Measurements from ENCODE around the gene GMDS. TPM values are rescaled to one million over a fixed set of nuclear protein-coding genes. Genes with fewer than 3 reads are reported as not detected.

Gene GMDS
- total and polyA plus RNA-seq, 7 donors, result 2.8 to 6.6 (median 4.7) TPM

GRCh38 chr6:2108700-2109306 is 136.6 kb downstream of the GMDS start:
- Histone ChIP-seq H3K4me3 (no peak overlapping the region), H3K36me3 (ENCODE audit: insufficient read depth in 1 of 2, low read depth in 1 of 2) (no peaks in the 10 kb centered on the region), H3K27ac (no peak overlapping the region), H3K4me1 (peaks cover 4% of the 10 kb centered on the region), H3K27me3 (ENCODE audit: insufficient read depth in 3 of 3, low read length in 2 of 3) (no peaks in the 10 kb centered on the region), H3K9me3 (no peaks in the 10 kb centered on the region)
- 88 to 92% (median 91%) methylated on average over 9 of the region's 9 CpGs for WGBS, 3 donors
- no peak for DNase-seq
- intact Hi-C loops (cut with DNase I), result loop anchor here (10.0 kb wide), 2 partner anchors 504 to 526 kb away; partner anchors contain the start of gene FOXC1 (in 1 of the 2)
- TF ChIP-seq, protein P1, sequence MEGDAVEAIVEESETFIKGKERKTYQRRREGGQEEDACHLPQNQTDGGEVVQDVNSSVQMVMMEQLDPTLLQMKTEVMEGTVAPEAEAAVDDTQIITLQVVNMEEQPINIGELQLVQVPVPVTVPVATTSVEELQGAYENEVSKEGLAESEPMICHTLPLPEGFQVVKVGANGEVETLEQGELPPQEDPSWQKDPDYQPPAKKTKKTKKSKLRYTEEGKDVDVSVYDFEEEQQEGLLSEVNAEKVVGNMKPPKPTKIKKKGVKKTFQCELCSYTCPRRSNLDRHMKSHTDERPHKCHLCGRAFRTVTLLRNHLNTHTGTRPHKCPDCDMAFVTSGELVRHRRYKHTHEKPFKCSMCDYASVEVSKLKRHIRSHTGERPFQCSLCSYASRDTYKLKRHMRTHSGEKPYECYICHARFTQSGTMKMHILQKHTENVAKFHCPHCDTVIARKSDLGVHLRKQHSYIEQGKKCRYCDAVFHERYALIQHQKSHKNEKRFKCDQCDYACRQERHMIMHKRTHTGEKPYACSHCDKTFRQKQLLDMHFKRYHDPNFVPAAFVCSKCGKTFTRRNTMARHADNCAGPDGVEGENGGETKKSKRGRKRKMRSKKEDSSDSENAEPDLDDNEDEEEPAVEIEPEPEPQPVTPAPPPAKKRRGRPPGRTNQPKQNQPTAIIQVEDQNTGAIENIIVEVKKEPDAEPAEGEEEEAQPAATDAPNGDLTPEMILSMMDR (IDR thresholded peaks at IDR 0.05), result no peak
- ATAC-seq, result no peak

DNA sequence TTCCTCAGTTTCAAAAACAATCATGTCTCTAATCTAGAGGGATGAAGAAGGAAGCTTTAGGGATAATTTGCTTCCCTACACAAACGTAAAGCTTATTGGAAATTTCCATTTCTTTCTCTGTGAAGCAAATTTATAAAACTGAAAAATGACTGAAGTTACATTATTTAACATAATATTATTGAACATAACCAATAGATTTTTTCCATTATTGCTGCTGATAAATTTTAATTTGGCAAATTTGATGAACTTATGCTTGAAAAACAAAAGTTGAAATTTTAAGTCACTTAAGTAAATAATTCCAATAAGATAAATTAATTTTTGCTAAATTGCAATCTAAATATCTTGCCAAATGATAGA is 140.9 kb downstream of the GMDS start:
- TF ChIP-seq, protein P1 (IDR thresholded peaks at IDR 0.05), result no peak
- Histone ChIP-seq H3K9me3 (no peaks in the 10 kb centered on the region), H3K27me3 (ENCODE audit: insufficient read depth in 3 of 3, low read length in 2 of 3) (no peaks in the 10 kb centered on the region), H3K27ac (no peak overlapping the region), H3K36me3 (ENCODE audit: insufficient read depth in 1 of 2, low read depth in 1 of 2) (no peaks in the 10 kb centered on the region), H3K4me3 (no peak overlapping the region), H3K4me1 (peaks cover 7% of the 10 kb centered on the region)
- ATAC-seq, result no peak
- intact Hi-C loops (cut with DNase I), result loop anchor here (2.0 to 10.0 kb wide), 3 partner anchors 500 to 530 kb away; partner anchors contain the start of gene FOXC1 (in 1 of the 2)
- 33 to 43% (median 39%) methylated on average over 1 of the region's 1 CpG for WGBS, 3 donors
- DNase-seq, result no peak

DNA sequence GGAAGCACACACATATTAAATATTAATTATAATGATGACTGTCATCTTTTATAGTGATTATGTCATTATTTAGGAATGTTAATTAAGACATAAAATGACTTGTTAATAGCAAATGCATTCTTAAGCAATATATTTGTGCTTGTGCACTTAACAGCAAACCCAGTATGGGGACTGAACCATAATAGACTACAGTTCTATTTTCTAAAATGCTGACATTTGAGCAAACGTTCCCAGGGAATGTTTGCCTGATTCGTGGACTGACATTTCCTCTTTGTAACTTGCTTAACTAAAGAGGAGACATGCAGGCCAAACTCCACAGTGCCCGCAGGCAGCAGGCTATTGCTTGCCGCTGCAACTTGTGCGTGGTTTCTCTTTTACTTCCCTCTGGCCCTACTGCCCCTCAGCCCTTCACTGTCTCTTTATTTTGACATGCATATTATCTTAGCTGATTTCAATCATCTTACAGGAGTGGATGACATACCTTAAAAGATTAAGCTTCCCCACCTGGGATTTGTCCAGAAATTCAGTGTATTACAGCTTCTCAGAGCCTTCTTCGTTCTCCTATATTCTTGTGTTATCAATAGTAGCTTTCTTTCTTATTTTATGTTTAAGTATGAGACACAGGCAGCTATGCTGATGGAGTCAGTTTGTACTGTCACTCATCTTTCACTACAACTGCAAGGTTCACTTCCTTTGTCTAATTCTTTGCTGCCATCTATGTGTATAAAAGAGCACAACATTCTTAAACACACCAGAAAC is 141.5 kb downstream of the GMDS start:
- Histone ChIP-seq H3K36me3 (ENCODE audit: insufficient read depth in 1 of 2, low read depth in 1 of 2) (no peaks in the 10 kb centered on the region), H3K9me3 (no peaks in the 10 kb centered on the region), H3K27me3 (ENCODE audit: insufficient read depth in 3 of 3, low read length in 2 of 3) (no peaks in the 10 kb centered on the region), H3K4me1 (peaks cover 7% of the 10 kb centered on the region), H3K4me3 (peak overlapping the region; percentile 31), H3K27ac (no peak overlapping the region)
- TF ChIP-seq, protein P1 (IDR thresholded peaks at IDR 0.05), result peak; percentile 55
- DNase-seq (no peak), ATAC-seq (peak in 1 of 4 donors; percentile 65)
- WGBS, 3 donors, result 55 to 58% (median 56%) methylated on average over 6 of the region's 6 CpGs
- intact Hi-C loops (cut with DNase I), result loop anchor here (2.0 to 10.0 kb wide), 3 partner anchors 499 to 531 kb away; partner anchors contain the start of gene FOXC1 (in 1 of the 2)

DNA sequence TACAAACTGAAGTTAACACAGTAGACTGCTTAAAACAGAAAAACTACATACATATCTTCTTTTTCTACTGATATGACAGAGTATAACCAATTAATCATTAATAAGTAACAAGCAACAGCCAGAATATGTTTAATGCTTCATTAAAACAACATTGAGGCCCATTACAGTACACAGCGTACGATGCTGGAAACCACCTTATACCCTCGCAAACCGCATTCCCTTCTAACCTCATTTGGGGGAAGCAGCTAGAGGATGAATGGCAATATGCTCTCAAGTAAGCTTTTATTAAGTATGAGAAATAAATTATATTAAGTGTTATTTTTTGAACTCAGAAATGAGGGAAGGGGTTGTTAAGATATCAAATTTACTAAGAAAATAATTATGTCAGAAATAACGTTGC is 142.4 kb downstream of the GMDS start:
- no peaks in the 10 kb centered on the region for H3K9me3 ChIP-seq
- no peak for ATAC-seq
- intact Hi-C loops (cut with DNase I), result loop anchor here (10.0 kb wide), 2 partner anchors 498 to 532 kb away; partner anchors contain the start of gene FOXC1 (in 1 of the 2)
- H3K27me3 ChIP-seq (ENCODE audit: insufficient read depth in 3 of 3, low read length in 2 of 3), result no peaks in the 10 kb centered on the region
- no peak overlapping the region for H3K4me3 ChIP-seq
- H3K36me3 ChIP-seq (ENCODE audit: insufficient read depth in 1 of 2, low read depth in 1 of 2), result no peaks in the 10 kb centered on the region
- no peak overlapping the region for H3K27ac ChIP-seq
- TF ChIP-seq, protein P1 (IDR thresholded peaks at IDR 0.05), result no peak
- no peak for DNase-seq
- H3K4me1 ChIP-seq, result peaks cover 7% of the 10 kb centered on the region
- WGBS, 3 donors, result 86 to 95% (median 91%) methylated on average over 5 of the region's 5 CpGs

All from psoas muscle (tissue), 8 donors.